ENCODE data around the gene PAK3.

- no peak for TF ChIP-seq POLR2A (IDR thresholded peaks at IDR 0.05)
- TF ChIP-seq, protein P1, sequence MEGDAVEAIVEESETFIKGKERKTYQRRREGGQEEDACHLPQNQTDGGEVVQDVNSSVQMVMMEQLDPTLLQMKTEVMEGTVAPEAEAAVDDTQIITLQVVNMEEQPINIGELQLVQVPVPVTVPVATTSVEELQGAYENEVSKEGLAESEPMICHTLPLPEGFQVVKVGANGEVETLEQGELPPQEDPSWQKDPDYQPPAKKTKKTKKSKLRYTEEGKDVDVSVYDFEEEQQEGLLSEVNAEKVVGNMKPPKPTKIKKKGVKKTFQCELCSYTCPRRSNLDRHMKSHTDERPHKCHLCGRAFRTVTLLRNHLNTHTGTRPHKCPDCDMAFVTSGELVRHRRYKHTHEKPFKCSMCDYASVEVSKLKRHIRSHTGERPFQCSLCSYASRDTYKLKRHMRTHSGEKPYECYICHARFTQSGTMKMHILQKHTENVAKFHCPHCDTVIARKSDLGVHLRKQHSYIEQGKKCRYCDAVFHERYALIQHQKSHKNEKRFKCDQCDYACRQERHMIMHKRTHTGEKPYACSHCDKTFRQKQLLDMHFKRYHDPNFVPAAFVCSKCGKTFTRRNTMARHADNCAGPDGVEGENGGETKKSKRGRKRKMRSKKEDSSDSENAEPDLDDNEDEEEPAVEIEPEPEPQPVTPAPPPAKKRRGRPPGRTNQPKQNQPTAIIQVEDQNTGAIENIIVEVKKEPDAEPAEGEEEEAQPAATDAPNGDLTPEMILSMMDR (IDR thresholded peaks at IDR 0.05), result no peak
Observed at GRCh38 chrX:111260451-111260850, 164.5 kb downstream of the PAK3 start.
